ENCODE data around the gene SPRR1A.
"Not testable (repeated sequence)": the region's sequence is repeated elsewhere in the genome, so short reads cannot be mapped to it uniquely, and the experiment has no call there.

- TF ChIP-seq CTCF (IDR thresholded peaks at IDR 0.05); POLR2A (IDR thresholded peaks at IDR 0.05; ENCODE audit: low read depth): not testable (repeated sequence)
Measured at GRCh38 chr1:153011235-153011758, 27.4 kb downstream of the SPRR1A start.

All from esophagus muscularis mucosa (tissue), 3 donors.